GM12873 (cell line): ENCODE data around the gene FAM219B.

ENCODE experiments used
- CTCF ChIP-seq: IDR thresholded peaks from 2 replicates; pipeline ENCODE4 v1.5.1; 2012; ENCODE audit warnings: low read depth, mild to moderate bottlenecking, moderate library complexity, low read length, control low read depth; ENCODE audit not compliant: insufficient read depth; ENCODE audit errors: missing control alignments

The FAM219B gene

GRCh38 chr15:74869726-74870407, 36.8 kb downstream of the FAM219B start:
- TF ChIP-seq CTCF: no peak

GRCh38 chr15:74869372-74869725, 37.3 kb downstream of the FAM219B start:
- no peak for TF ChIP-seq CTCF

- TF ChIP-seq CTCF: no peak
These were observed 38.6 kb downstream of the FAM219B start for GRCh38 chr15:74868059-74868458.

GRCh38 chr15:74867466-74868038, 39.1 kb downstream of the FAM219B start:
- no peak for TF ChIP-seq CTCF

GRCh38 chr15:74866090-74866489, 40.6 kb downstream of the FAM219B start:
- no peak for TF ChIP-seq CTCF

- no peak for TF ChIP-seq CTCF
These were observed 41.3 kb downstream of the FAM219B start for GRCh38 chr15:74865316-74865715.

GRCh38 chr15:74864296-74864695, 42.4 kb downstream of the FAM219B start:
- TF ChIP-seq CTCF: no peak
